ENCODE data around the gene ZBTB11.

DNA sequence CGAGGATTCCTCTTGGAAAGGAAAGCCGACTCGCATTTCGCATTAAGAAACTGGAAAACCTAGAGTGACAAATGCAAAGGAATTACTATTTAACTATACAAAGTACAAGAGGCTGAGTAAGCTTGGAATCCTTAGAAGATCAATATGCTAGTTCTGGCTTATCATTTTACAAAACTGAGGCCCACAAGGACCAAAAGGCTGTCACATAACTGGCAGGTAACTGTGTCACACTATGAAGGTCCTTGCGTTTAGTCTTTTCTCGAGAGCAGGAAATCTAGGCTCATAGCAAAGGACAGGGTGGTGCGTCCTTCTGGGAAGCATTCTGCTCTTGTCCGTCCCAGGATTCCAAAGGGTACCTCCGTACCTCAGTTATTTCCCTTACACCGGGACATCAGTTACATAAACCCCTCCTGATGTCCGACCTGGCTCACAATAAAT lies 9.0 kb upstream of the ZBTB11 start:
- TF ChIP-seq, protein P1, sequence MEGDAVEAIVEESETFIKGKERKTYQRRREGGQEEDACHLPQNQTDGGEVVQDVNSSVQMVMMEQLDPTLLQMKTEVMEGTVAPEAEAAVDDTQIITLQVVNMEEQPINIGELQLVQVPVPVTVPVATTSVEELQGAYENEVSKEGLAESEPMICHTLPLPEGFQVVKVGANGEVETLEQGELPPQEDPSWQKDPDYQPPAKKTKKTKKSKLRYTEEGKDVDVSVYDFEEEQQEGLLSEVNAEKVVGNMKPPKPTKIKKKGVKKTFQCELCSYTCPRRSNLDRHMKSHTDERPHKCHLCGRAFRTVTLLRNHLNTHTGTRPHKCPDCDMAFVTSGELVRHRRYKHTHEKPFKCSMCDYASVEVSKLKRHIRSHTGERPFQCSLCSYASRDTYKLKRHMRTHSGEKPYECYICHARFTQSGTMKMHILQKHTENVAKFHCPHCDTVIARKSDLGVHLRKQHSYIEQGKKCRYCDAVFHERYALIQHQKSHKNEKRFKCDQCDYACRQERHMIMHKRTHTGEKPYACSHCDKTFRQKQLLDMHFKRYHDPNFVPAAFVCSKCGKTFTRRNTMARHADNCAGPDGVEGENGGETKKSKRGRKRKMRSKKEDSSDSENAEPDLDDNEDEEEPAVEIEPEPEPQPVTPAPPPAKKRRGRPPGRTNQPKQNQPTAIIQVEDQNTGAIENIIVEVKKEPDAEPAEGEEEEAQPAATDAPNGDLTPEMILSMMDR (IDR thresholded peaks at IDR 0.05): no peak
- TF ChIP-seq POLR2A (IDR thresholded peaks at IDR 0.05): no peak
- no peak for TF ChIP-seq EP300 (IDR thresholded peaks at IDR 0.05)
- no peak for TF ChIP-seq POLR2AphosphoS5 (IDR thresholded peaks at IDR 0.05)

Data from stomach (tissue), 4 donors.